ENCODE data around the gene DCAF15.

DNA sequence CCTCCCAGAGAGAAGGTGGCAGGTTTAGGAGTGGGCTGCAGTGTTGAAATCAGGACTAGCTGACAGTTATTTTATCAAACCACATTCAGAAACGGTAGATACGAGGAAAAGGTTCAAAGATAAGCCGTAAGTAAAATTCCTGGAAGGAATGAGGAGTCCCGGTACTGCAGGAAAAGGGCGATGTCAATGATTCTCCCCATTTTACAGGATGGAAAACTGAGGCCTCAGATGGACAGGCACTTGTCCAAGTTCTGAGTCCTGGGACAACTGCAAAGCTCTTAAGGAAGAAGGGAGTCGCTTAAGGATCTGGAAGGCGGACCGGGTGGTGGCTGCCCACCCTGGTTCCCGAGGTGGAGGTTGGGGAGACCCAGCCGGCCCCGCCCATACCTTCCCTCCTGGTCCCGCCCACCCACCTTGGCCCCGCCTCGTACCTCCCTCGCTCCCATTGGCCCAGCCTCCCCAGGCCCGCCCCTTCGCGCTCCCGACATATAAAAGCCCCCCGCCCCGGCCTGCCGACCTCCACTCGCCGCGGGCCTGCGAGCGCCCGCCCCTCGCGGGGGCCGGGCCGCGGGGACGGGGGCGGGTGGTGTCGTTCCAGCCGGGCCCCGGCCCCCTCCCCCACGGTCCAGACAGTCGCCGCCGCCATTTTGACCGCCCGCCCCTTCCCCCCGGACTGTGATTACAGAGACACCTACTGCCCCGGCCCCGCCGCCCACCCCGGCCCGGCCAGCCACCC, 53.2 kb downstream of the DCAF15 start:
- peak in 1 of 2 donors; percentile 49 for TF ChIP-seq POLR2A (IDR thresholded peaks at IDR 0.05)
- TF ChIP-seq, protein P1, sequence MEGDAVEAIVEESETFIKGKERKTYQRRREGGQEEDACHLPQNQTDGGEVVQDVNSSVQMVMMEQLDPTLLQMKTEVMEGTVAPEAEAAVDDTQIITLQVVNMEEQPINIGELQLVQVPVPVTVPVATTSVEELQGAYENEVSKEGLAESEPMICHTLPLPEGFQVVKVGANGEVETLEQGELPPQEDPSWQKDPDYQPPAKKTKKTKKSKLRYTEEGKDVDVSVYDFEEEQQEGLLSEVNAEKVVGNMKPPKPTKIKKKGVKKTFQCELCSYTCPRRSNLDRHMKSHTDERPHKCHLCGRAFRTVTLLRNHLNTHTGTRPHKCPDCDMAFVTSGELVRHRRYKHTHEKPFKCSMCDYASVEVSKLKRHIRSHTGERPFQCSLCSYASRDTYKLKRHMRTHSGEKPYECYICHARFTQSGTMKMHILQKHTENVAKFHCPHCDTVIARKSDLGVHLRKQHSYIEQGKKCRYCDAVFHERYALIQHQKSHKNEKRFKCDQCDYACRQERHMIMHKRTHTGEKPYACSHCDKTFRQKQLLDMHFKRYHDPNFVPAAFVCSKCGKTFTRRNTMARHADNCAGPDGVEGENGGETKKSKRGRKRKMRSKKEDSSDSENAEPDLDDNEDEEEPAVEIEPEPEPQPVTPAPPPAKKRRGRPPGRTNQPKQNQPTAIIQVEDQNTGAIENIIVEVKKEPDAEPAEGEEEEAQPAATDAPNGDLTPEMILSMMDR (IDR thresholded peaks at IDR 0.05) = no peak
